OCI-LY1 (cell line): ENCODE data around the gene SOX10.

Source experiments
- H2AFZ ChIP-seq: fragments of 200-600 bp; sonication (generic), shearing (Covaris generic); 2 replicates; pipeline ENCODE4 v1.6.0; 2014; ENCODE audit warnings: antibody characterized with exemption, mild to moderate bottlenecking, low read length
- H3F3A ChIP-seq: fragments of 200-600 bp; sonication (generic), shearing (Covaris generic); 2 replicates; pipeline ENCODE4 v1.6.0; 2014; ENCODE audit warnings: mild to moderate bottlenecking, antibody characterized with exemption, low read length, moderate library complexity; ENCODE audit not compliant: insufficient read depth
- H3K27ac ChIP-seq: fragments of 200-600 bp; sonication (generic); 2 replicates; pipeline ENCODE4 v1.5.1; 2014; ENCODE audit warnings: low read length, mixed run types, mild to moderate bottlenecking, low read depth; ENCODE audit not compliant: poor library complexity, severe bottlenecking
- H3K27me3 ChIP-seq: fragments of 200-600 bp; sonication (generic); 2 replicates; pipeline ENCODE4 v1.6.0; 2014; ENCODE audit warnings: antibody characterized with exemption, mild to moderate bottlenecking, low read length, moderate library complexity; ENCODE audit not compliant: insufficient read depth
- H3K36me3 ChIP-seq: fragments of 200-600 bp; sonication (generic); 2 replicates; pipeline ENCODE4 v1.6.1; 2014; ENCODE audit warnings: mild to moderate bottlenecking, antibody characterized with exemption, low read length, moderate library complexity, mixed read lengths; ENCODE audit not compliant: insufficient read depth
- H3K4me1 ChIP-seq: fragments of 200-600 bp; sonication (generic); 2 replicates; pipeline ENCODE4 v1.5.1; 2014; ENCODE audit warnings: mild to moderate bottlenecking, low read length, moderate library complexity; ENCODE audit not compliant: insufficient read depth, severe bottlenecking
- H3K4me2 ChIP-seq: fragments of 200-600 bp; sonication (generic), shearing (Covaris generic); 2 replicates; pipeline ENCODE4 v1.6.1; 2014; ENCODE audit warnings: low read length
- H3K4me3 ChIP-seq: fragments of 200-600 bp; sonication (generic); 2 replicates; pipeline ENCODE4 v1.5.1; 2014; ENCODE audit warnings: low read length, low read depth, mild to moderate bottlenecking, mixed read lengths; ENCODE audit not compliant: poor library complexity, severe bottlenecking
- H3K79me2 ChIP-seq: fragments of 200-600 bp; shearing (Covaris generic); 2 replicates; pipeline ENCODE4 v1.6.1; 2016; ENCODE audit warnings: mixed run types, low read length, mixed read lengths; ENCODE audit not compliant: insufficient read depth
- H3K9ac ChIP-seq: fragments of 200-600 bp; sonication (generic), shearing (Covaris generic); 2 replicates; pipeline ENCODE4 v1.6.1; 2014; ENCODE audit warnings: mild to moderate bottlenecking, low read length, mixed read lengths
- H3K9me2 ChIP-seq: fragments of 200-600 bp; sonication (generic), shearing (Covaris generic); 2 replicates; pipeline ENCODE4 v1.6.1; 2014; ENCODE audit warnings: low read depth, mild to moderate bottlenecking, low read length, mixed read lengths
- H3K9me3 ChIP-seq: fragments of 200-600 bp; shearing (Covaris generic); 2 replicates; pipeline ENCODE4 v1.6.1; 2014; ENCODE audit warnings: low read length, mixed read lengths
- H4K20me1 ChIP-seq: fragments of 200-600 bp; sonication (generic), shearing (Covaris generic); 2 replicates; pipeline ENCODE4 v1.6.0; 2016; ENCODE audit warnings: mild to moderate bottlenecking, low read length; ENCODE audit not compliant: insufficient read depth
- EZH2 ChIP-seq: fragments of 200-600 bp; sonication (generic), shearing (Covaris generic); IDR thresholded peaks from 2 replicates; pipeline ENCODE4 v1.8.0; 2017; ENCODE audit warnings: borderline replicate concordance, mixed run types, mild to moderate bottlenecking, antibody characterized with exemption, low read length, moderate library complexity, mixed read lengths
- TF ChIP-seq, protein P1 (sequence below): fragments of 200-600 bp; sonication (generic), shearing (Covaris generic); IDR thresholded peaks from 2 replicates; pipeline ENCODE4 v1.5.1; 2017; ENCODE audit warnings: mild to moderate bottlenecking, antibody characterized with exemption, low read length, moderate library complexity, mixed read lengths

The SOX10 gene

GRCh38 chr22:37999640-38000272, 15.4 kb upstream of the SOX10 start:
- Histone ChIP-seq H3K36me3 (no peaks in the 10 kb centered on the region), H3K4me3 (no peak overlapping the region), H3F3A (no peaks in the 10 kb centered on the region), H3K79me2 (no peaks in the 10 kb centered on the region), H3K27me3 (peaks cover 21% of the 10 kb centered on the region), H3K9me2 (no peaks in the 10 kb centered on the region), H3K9me3 (no peaks in the 10 kb centered on the region), H3K4me1 (no peaks in the 10 kb centered on the region), H3K27ac (no peak overlapping the region), H3K4me2 (no peak overlapping the region), H4K20me1 (no peaks in the 10 kb centered on the region), H3K9ac (no peak overlapping the region), H2AFZ (no peak overlapping the region)
- TF ChIP-seq EZH2: no peak
- TF ChIP-seq, protein P1, sequence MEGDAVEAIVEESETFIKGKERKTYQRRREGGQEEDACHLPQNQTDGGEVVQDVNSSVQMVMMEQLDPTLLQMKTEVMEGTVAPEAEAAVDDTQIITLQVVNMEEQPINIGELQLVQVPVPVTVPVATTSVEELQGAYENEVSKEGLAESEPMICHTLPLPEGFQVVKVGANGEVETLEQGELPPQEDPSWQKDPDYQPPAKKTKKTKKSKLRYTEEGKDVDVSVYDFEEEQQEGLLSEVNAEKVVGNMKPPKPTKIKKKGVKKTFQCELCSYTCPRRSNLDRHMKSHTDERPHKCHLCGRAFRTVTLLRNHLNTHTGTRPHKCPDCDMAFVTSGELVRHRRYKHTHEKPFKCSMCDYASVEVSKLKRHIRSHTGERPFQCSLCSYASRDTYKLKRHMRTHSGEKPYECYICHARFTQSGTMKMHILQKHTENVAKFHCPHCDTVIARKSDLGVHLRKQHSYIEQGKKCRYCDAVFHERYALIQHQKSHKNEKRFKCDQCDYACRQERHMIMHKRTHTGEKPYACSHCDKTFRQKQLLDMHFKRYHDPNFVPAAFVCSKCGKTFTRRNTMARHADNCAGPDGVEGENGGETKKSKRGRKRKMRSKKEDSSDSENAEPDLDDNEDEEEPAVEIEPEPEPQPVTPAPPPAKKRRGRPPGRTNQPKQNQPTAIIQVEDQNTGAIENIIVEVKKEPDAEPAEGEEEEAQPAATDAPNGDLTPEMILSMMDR: no peak

DNA sequence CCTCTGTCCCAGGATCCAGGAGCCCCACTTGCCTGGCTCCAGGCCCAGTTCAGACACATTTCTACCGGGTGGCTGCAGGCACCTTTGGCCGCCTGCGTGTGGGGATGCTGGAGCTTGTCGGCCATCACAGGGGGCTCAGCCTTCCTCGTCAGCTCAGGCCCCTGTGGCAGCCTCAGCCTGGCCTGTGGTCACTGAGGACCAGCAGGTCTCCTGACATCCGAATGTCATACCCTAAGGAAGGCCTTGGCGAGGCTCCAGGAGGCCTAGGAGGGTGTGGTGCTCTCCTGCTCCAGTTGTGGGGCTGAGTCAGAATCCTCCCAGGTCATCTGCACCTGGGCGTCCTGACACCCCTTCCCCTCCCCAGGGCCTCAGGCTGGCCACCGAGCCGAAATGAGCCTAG, 14.9 kb upstream of the SOX10 start:
- Histone ChIP-seq H3K4me3 (no peak overlapping the region), H3K9me3 (no peaks in the 10 kb centered on the region), H4K20me1 (no peaks in the 10 kb centered on the region), H3K27me3 (peaks cover 20% of the 10 kb centered on the region), H3K4me1 (no peaks in the 10 kb centered on the region), H3K79me2 (no peaks in the 10 kb centered on the region), H3K9ac (no peak overlapping the region), H2AFZ (no peak overlapping the region), H3K36me3 (no peaks in the 10 kb centered on the region), H3F3A (no peaks in the 10 kb centered on the region), H3K27ac (no peak overlapping the region), H3K9me2 (no peaks in the 10 kb centered on the region), H3K4me2 (no peak overlapping the region)
- TF ChIP-seq, protein P1: no peak

DNA sequence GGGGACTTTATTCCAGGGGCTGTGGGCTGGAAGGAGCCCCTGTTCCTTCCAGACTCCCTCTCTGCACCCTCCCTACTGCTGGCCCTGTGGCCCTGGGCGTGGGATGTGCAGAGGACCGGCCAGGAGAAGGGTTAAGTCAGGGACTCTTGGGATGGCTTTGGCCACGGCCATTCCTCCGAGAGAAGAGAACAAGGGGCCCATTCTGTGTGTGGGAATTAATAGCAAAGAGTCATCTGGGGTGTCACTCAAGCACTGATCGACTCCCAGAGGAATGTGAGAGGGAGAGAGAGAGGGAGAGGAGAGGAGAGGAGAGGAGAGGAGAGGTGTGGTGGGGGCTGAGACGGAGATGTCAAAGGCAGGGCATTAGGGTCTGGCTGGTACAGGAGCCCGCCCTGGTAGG, 14.2 kb upstream of the SOX10 start:
- no peak overlapping the region for H3K9ac ChIP-seq
- H3K9me2 ChIP-seq: no peaks in the 10 kb centered on the region
- no peak overlapping the region for H2AFZ ChIP-seq
- TF ChIP-seq EZH2: no peak
- TF ChIP-seq, protein P1: no peak
- H3K4me2 ChIP-seq: no peak overlapping the region
- no peaks in the 10 kb centered on the region for H3F3A ChIP-seq
- no peak overlapping the region for H3K27ac ChIP-seq
- no peaks in the 10 kb centered on the region for H3K4me1 ChIP-seq
- H4K20me1 ChIP-seq: no peaks in the 10 kb centered on the region
- H3K4me3 ChIP-seq: no peak overlapping the region
- H3K9me3 ChIP-seq: no peaks in the 10 kb centered on the region
- H3K79me2 ChIP-seq: no peaks in the 10 kb centered on the region
- peaks cover 14% of the 10 kb centered on the region for H3K27me3 ChIP-seq
- no peaks in the 10 kb centered on the region for H3K36me3 ChIP-seq
